K562 (cell line): ENCODE results near the gene CCDC181. TPM values are rescaled to one million over a fixed set of nuclear protein-coding genes. Genes with fewer than 3 reads are reported as not detected.
A peak's percentile ranks its signal among the peaks of the same experiment; 100 is the strongest.

ENCODE experiments used
- ARID2 ChIP-seq: fragments of 450-650 bp; IDR thresholded peaks from 2 replicates; pipeline ENCODE4 v1.6.1; 2017; ENCODE audit warnings: antibody characterized with exemption, mild to moderate bottlenecking
- CCAR2 ChIP-seq: fragments of 200-400 bp; formaldehyde crosslinking; IDR thresholded peaks from 2 replicates; pipeline ENCODE4 v1.6.1; 2017; ENCODE audit warnings: mild to moderate bottlenecking, low read depth, low read length
- DMBX1 ChIP-seq: fragments of 250-450 bp; sonication (Bioruptor Pico); IDR thresholded peaks from 2 replicates; pipeline ENCODE4 v1.8.0; 2022; ENCODE audit warnings: inconsistent platforms, mild to moderate bottlenecking, moderate library complexity, borderline replicate concordance
- HSF4 ChIP-seq: fragments of 250-450 bp; sonication (Bioruptor Pico); IDR thresholded peaks from 2 replicates; pipeline ENCODE4 v2.1.2; 2022; ENCODE audit warnings: mild to moderate bottlenecking, moderate library complexity, borderline replicate concordance
- L3MBTL2 ChIP-seq: fragments of 450-650 bp; IDR thresholded peaks from 2 replicates; pipeline ENCODE4 v1.6.1; 2016; ENCODE audit warnings: mild to moderate bottlenecking, moderate library complexity
- MAFG ChIP-seq: fragments of 450-650 bp; conservative IDR thresholded peaks from 2 replicates; pipeline ENCODE4 v1.6.1; 2016; ENCODE audit warnings: missing genetic modification characterization, missing compliant biosample characterization
- MCM7 ChIP-seq, 2 experiments: fragments of 450-650 bp; IDR thresholded peaks; 2 replicates each; pipeline ENCODE4 v1.6.1; 2016 to 2018
- MEIS2 ChIP-seq: fragments of 450-650 bp; IDR thresholded peaks from 2 replicates; pipeline ENCODE4 v1.6.1; 2014; ENCODE audit warnings: mild to moderate bottlenecking; ENCODE audit not compliant: partially characterized antibody
- MTA2 ChIP-seq: fragments of 450-650 bp; IDR thresholded peaks from 2 replicates; pipeline ENCODE4 v1.6.1; 2016; ENCODE audit warnings: low read depth
- NBN ChIP-seq: fragments of 450-650 bp; IDR thresholded peaks from 2 replicates; pipeline ENCODE4 v1.6.1; 2016; ENCODE audit warnings: low read depth, mild to moderate bottlenecking
- POLR2B ChIP-seq: fragments of 450-650 bp; IDR thresholded peaks from 2 replicates; pipeline ENCODE4 v1.6.1; 2018; ENCODE audit warnings: low read depth; ENCODE audit not compliant: partially characterized antibody
- PTBP1 ChIP-seq: fragments of 200-400 bp; formaldehyde crosslinking; IDR thresholded peaks from 2 replicates; pipeline ENCODE4 v1.6.1; 2017; ENCODE audit warnings: low read depth, low read length
- PTTG1 ChIP-seq: fragments of 450-650 bp; IDR thresholded peaks from 2 replicates; pipeline ENCODE4 v1.6.1; 2016; ENCODE audit warnings: low read depth, mild to moderate bottlenecking, missing genetic modification characterization, missing compliant biosample characterization
- SAP30 ChIP-seq: fragments of 200-600 bp; sonication (generic); IDR thresholded peaks from 2 replicates; pipeline ENCODE4 v1.6.1; 2012; ENCODE audit warnings: borderline replicate concordance, low read depth, mild to moderate bottlenecking, moderate library complexity, low read length, control low read depth, inconsistent platforms; ENCODE audit not compliant: insufficient read depth, poor library complexity, severe bottlenecking
- SOX6 ChIP-seq: fragments of 450-650 bp; IDR thresholded peaks from 2 replicates; pipeline ENCODE4 v1.6.1; 2014; ENCODE audit warnings: mild to moderate bottlenecking
- TCF3 ChIP-seq: sonication (generic); formaldehyde crosslinking; IDR thresholded peaks from 2 replicates; pipeline ENCODE4 v1.4.0; 2020; ENCODE audit warnings: mild to moderate bottlenecking, missing genetic modification reagents
- TGIF2 ChIP-seq: sonication (generic); formaldehyde crosslinking; IDR thresholded peaks from 2 replicates; pipeline ENCODE4 v1.8.1; 2022; ENCODE audit warnings: mild to moderate bottlenecking, missing genetic modification reagents, moderate library complexity
- ZBED1 ChIP-seq: IDR thresholded peaks from 2 replicates; pipeline ENCODE4 v1.6.1; 2014
- ZFP1 ChIP-seq: fragments of 450-650 bp; formaldehyde crosslinking; IDR thresholded peaks from 2 replicates; pipeline ENCODE4 v1.4.0; 2020; ENCODE audit warnings: mild to moderate bottlenecking, mixed read lengths
- ZNF232 ChIP-seq: sonication (generic); formaldehyde crosslinking; IDR thresholded peaks from 2 replicates; pipeline ENCODE4 v1.8.0; 2022; ENCODE audit warnings: mild to moderate bottlenecking, missing genetic modification reagents
- ZNF263 ChIP-seq: sonication (generic); formaldehyde crosslinking; IDR thresholded peaks from 2 replicates; pipeline ENCODE4 v1.8.0; 2022; ENCODE audit warnings: mild to moderate bottlenecking, missing genetic modification reagents, borderline replicate concordance
- ZNF511 ChIP-seq: sonication (generic); formaldehyde crosslinking; IDR thresholded peaks from 2 replicates; pipeline ENCODE4 v1.8.0; 2022; ENCODE audit warnings: mild to moderate bottlenecking, missing genetic modification reagents
- polyA plus RNA-seq, 8 experiments: library from polyadenylated mRNA; depleted of rRNA in 4 of 8; stranded (reverse) in 5 of 8; unstranded in 3 of 8; fragments of >200 nt; fragmentation: Nextera tagmentation in 2 of 8; fragmentation: Illumina TruSeq in 1 of 8; extraction: Ambion mirVana in 2 of 8; extraction: Trizol in 1 of 8; gene quantifications; 2 replicates each; pipeline versions ENCODE4 v1.2.1 to v1.2.3, GENCODE V29; 2011 to 2014; ENCODE audit warnings: inconsistent platforms in 1 of 8, missing spikeins in 1 of 8
- total RNA-seq, 7 experiments: library from RNA; depleted of rRNA in 6 of 7; stranded (reverse); fragments of >200 nt in 6 of 7; fragmentation: Illumina TruSeq in 2 of 7; extraction: Trizol in 2 of 7; gene quantifications; 2 replicates each; pipeline versions ENCODE4 v1.2.1 to v1.2.3, GENCODE V29; 2011 to 2021; ENCODE audit warnings: low replicate concordance in 1 of 7

The CCDC181 gene
- total and polyA plus RNA-seq, 9 of the 15 experiments (the other 6 are each of a cell fraction or from before 2014, with no cell fraction given) = 0.04 to 0.14 TPM; not detected in 7

DNA sequence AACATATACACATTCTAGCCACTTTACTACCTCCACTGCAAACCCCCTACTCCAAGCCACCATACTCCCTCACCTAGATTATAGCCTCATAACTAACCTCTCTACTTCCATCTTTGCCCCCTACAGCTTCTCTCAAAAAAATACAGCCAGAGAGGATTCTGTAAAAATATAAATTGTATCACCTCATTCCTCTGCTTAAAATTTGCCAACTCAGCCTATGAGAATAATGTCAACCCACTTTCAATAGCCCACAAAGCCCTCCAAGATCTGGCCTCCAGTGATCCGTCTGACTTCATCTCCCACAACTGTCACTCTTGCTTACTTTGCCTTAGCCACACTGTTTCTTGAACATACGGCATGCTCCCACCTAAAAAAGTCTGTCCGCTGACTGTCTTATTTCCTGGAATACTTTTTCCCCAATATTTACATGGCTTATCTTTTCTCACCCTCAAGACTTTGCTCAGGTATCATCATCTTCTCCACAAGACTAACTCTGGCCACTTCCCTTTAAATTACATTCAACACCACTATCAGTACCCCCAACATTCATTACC is 81.2 kb downstream of the CCDC181 start (continued):
- TF ChIP-seq HSF4 (CRISPR knock-in tag) (no peak), SOX6 (0 out of 2 replicates have a peak, but pooled peaks have one; percentile 20), PTBP1 (no peak), ARID2 (no peak), TCF3 (CRISPR knock-in tag) (0 out of 2 replicates have a peak, but pooled peaks have one; percentile 40), CCAR2 (no peak), ZBED1 (no peak), ZFP1 (CRISPR knock-in tag) (no peak), SAP30 (no peak), ZNF263 (CRISPR knock-in tag) (no peak), ZNF232 (no peak), NBN (no peak), MTA2 (no peak), PTTG1 (tag) (no peak), DMBX1 (CRISPR knock-in tag) (no peak), POLR2B (no peak), MAFG (peak; percentile 69), L3MBTL2 (peak; percentile 53; the same call in 1 of the 2 replicates), MCM7 (IDR thresholded peaks at IDR 0.05) (no peak), ZNF511 (no peak), TGIF2 (CRISPR knock-in tag) (no peak), MEIS2 (no peak)
